RWPE2 (cell line): ENCODE measurements around the gene VTI1A.

Experiments
- ATAC-seq: fragments of 200-7000 bp; cut with Tn5 transposase; 3 replicates; pipeline ENCODE4 v1.9.1; 2021; ENCODE audit warnings: low read depth
- DNase-seq: peaks from one replicate; pipeline ENCODE4 v3.0.0-alpha.2; 2020; ENCODE audit warnings: low spot score
- H3K27ac ChIP-seq: fragments of 450-650 bp; 2 replicates; pipeline ENCODE4 v1.5.1; 2017; ENCODE audit warnings: mild to moderate bottlenecking; ENCODE audit not compliant: poor library complexity, severe bottlenecking
- H3K27me3 ChIP-seq: fragments of 250-450 bp; sonication (Bioruptor Pico); 2 replicates; pipeline ENCODE4 v1.5.1; 2021; ENCODE audit warnings: mild to moderate bottlenecking, moderate library complexity; ENCODE audit not compliant: insufficient read depth, poor library complexity, severe bottlenecking
- H3K36me3 ChIP-seq: fragments of 250-450 bp; sonication (Bioruptor Pico); 2 replicates; pipeline ENCODE4 v1.5.1; 2020; ENCODE audit warnings: low read depth, mild to moderate bottlenecking, moderate library complexity
- H3K4me1 ChIP-seq: fragments of 250-450 bp; sonication (Bioruptor Pico); 2 replicates; pipeline ENCODE4 v1.5.1; 2021; ENCODE audit warnings: mild to moderate bottlenecking, moderate library complexity; ENCODE audit not compliant: insufficient read depth, poor library complexity, severe bottlenecking
- H3K4me3 ChIP-seq: fragments of 250-450 bp; sonication (Bioruptor Pico); 2 replicates; pipeline ENCODE4 v1.5.1; 2021; ENCODE audit warnings: mild to moderate bottlenecking, moderate library complexity; ENCODE audit not compliant: severe bottlenecking
- H3K9me3 ChIP-seq: fragments of 250-450 bp; sonication (Bioruptor Pico); 2 replicates; pipeline ENCODE4 v1.5.1; 2021; ENCODE audit warnings: mild to moderate bottlenecking, moderate library complexity; ENCODE audit not compliant: severe bottlenecking
- CTCF ChIP-seq: fragments of 450-650 bp; IDR thresholded peaks from one replicate; pipeline ENCODE4 v1.5.1; 2017; ENCODE audit warnings: mild to moderate bottlenecking, moderate library complexity; ENCODE audit not compliant: poor library complexity, severe bottlenecking

The VTI1A gene

GRCh38 chr10:112562809-112563663 is 116.0 kb downstream of the VTI1A start:
- no peaks in the 10 kb centered on the region for H3K9me3 ChIP-seq
- no peaks in the 10 kb centered on the region for H3K27me3 ChIP-seq
- no peak overlapping the region for H3K27ac ChIP-seq
- peaks cover 4% of the 10 kb centered on the region for H3K4me1 ChIP-seq
- H3K36me3 ChIP-seq, result no peaks in the 10 kb centered on the region; the same call in 1 of the 2 replicates
- no peak for DNase-seq
- no peak overlapping the region for H3K4me3 ChIP-seq
- ATAC-seq, result no peak
- TF ChIP-seq CTCF, result no peak

DNA sequence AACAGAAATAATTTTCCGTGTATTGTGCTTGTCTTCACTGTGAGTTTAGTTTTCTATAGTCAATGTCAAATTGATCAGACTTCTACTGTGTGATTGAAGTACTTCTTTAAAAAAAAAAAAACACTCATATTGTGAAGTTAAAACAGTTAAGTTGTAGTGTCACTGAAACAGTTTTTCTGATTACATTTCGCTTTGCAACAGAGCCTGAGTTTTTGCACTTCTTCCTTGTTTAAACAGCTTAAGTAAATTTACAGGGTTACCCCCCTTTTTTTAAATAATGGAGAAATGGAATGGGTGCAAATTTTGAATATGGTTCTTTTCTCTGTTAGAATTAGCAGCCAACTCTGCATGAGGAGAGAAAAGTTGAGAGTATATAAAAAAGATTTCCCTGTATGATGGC is 117.3 kb downstream of the VTI1A start:
- Histone ChIP-seq H3K27me3 (no peaks in the 10 kb centered on the region), H3K4me1 (peaks cover 4% of the 10 kb centered on the region), H3K9me3 (no peaks in the 10 kb centered on the region), H3K27ac (no peak overlapping the region), H3K4me3 (no peak overlapping the region), H3K36me3 (no peaks in the 10 kb centered on the region; the same call in 1 of the 2 replicates)
- no peak for DNase-seq
- ATAC-seq, result no peak
- no peak for TF ChIP-seq CTCF

DNA sequence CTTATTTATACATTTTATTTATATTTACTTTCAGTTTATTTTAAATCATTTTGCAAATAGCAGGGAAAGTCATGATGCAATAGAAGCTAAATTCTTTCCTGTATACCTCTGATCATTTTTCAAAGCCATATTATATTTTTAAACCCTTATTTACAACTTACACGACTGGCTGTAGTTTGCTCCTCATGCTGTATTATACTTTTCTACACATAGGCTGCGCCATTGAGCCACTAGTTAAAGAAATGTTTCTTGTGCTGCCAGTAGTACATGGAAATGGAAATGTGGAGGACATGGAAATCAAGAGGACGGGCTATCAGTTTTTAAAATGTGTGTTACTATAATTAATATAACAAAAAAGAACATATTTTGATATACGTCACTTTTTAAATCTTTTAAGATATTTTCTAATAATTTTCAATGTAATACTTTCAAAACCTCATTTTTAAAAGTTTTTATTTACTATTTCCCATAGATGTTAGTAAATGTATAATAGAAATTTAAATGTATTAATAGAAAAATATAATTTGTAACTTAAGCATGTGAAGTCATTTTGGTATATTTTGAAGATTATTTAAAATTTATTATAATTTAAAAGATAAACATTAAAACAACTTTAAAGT is 118.5 kb downstream of the VTI1A start:
- ATAC-seq, result peak; percentile 64; the same call in 1 of the 3 replicates
- Histone ChIP-seq H3K4me3 (no peak overlapping the region), H3K36me3 (no peaks in the 10 kb centered on the region; the same call in 1 of the 2 replicates), H3K27ac (no peak overlapping the region), H3K4me1 (peaks cover 4% of the 10 kb centered on the region), H3K27me3 (no peaks in the 10 kb centered on the region), H3K9me3 (no peaks in the 10 kb centered on the region)
- TF ChIP-seq CTCF, result peak; percentile 87
- no peak for DNase-seq

- Histone ChIP-seq H3K9me3 (no peaks in the 10 kb centered on the region), H3K27me3 (no peaks in the 10 kb centered on the region), H3K4me3 (no peak overlapping the region), H3K4me1 (peaks cover 4% of the 10 kb centered on the region), H3K27ac (no peak overlapping the region), H3K36me3 (no peaks in the 10 kb centered on the region; the same call in 1 of the 2 replicates)
- DNase-seq (no peak), ATAC-seq (no peak)
- TF ChIP-seq CTCF, result no peak
Observed at GRCh38 chr10:112570585-112570984, 123.6 kb downstream of the VTI1A start.
